HUDEP-2 (cell line): ENCODE data around the gene TUBGCP6.

Experiments
- DNase-seq, 76 experiments: peaks; one replicate each; lab custom pipeline; 2025; ENCODE audit not compliant: unreplicated experiment in 76 of 76; lab: John Stamatoyannopoulos, UW

Gene TUBGCP6

GRCh38 chr22:50244420-50245213 is at the start of gene TUBGCP6:
Gene TUBGCP6, minus strand, starts transcription at chr22:50245023. Its CDS starts 564 bp downstream, at chr22:50244459.
- DNase-seq: peak in 73 of 76 experiments; percentile 25 to 90 (median 77)

- no peak for DNase-seq
Observed at GRCh38 chr22:50294319-50294656, 49.5 kb upstream of the TUBGCP6 start.

GRCh38 chr22:50293441-50294318 is 48.9 kb upstream of the TUBGCP6 start:
- DNase-seq: no peak

GRCh38 chr22:50292643-50293440 is 48.0 kb upstream of the TUBGCP6 start:
- no peak for DNase-seq

- DNase-seq: no peak
Observed at GRCh38 chr22:50289942-50290630, 45.3 kb upstream of the TUBGCP6 start.

- DNase-seq: no peak
Observed at GRCh38 chr22:50289151-50289941, 44.5 kb upstream of the TUBGCP6 start.

GRCh38 chr22:50287731-50288130 is 42.9 kb upstream of the TUBGCP6 start:
- DNase-seq: no peak

- no peak for DNase-seq
Observed at GRCh38 chr22:50286701-50287318, 42.0 kb upstream of the TUBGCP6 start.

GRCh38 chr22:50286275-50286674 is 41.5 kb upstream of the TUBGCP6 start:
- no peak for DNase-seq

- DNase-seq: no peak
Observed at GRCh38 chr22:50285568-50286229, 40.9 kb upstream of the TUBGCP6 start.

GRCh38 chr22:50284479-50284878 is 39.7 kb upstream of the TUBGCP6 start:
- DNase-seq: no peak

- DNase-seq: no peak
Observed at GRCh38 chr22:50283821-50284220, 39.0 kb upstream of the TUBGCP6 start.

GRCh38 chr22:50282361-50283155 is 37.7 kb upstream of the TUBGCP6 start:
- DNase-seq: no peak

GRCh38 chr22:50281957-50282356 is 37.1 kb upstream of the TUBGCP6 start:
- no peak for DNase-seq

GRCh38 chr22:50281384-50281760 is 36.5 kb upstream of the TUBGCP6 start:
- DNase-seq: no peak

GRCh38 chr22:50280708-50281383 is 36.0 kb upstream of the TUBGCP6 start:
- no peak for DNase-seq

GRCh38 chr22:50280022-50280707 is 35.3 kb upstream of the TUBGCP6 start:
- no peak for DNase-seq
